Measurements from ENCODE around the gene CCDC24.

- TF ChIP-seq CTCF (IDR thresholded peaks at IDR 0.05; ENCODE audit: extremely low read depth in 1 of 2, insufficient read depth in 1 of 2, low read depth in 1 of 2, low read length in 2 of 2) (no peak), GATA2 (IDR thresholded peaks at IDR 0.05; ENCODE audit: insufficient read depth, insufficient read length, low read depth, low read length) (no peak), POLR2AphosphoS5 (IDR thresholded peaks at IDR 0.05; ENCODE audit: insufficient read depth, low read depth, low read length) (no peak), EZH2 (IDR thresholded peaks at IDR 0.05; ENCODE audit: borderline replicate concordance, low read depth, low read length, severe bottlenecking) (no peak), POLR2A (IDR thresholded peaks at IDR 0.05; ENCODE audit: low read depth, low read length) (no peak), MAX (IDR thresholded peaks at IDR 0.05; ENCODE audit: insufficient read depth, insufficient read length) (no peak)
These were observed 4.8 kb downstream of the CCDC24 start for GRCh38 chr1:43995984-43996732.

Measured in endothelial cell of umbilical vein (primary cell).